ENCODE data around the gene LRRC47.
"Not testable (repeated sequence)": the region's sequence is repeated elsewhere in the genome, so short reads cannot be mapped to it uniquely, and the experiment has no call there.

LRRC47 gene

GRCh38 chr1:3821908-3822307, 25.6 kb upstream of the LRRC47 start:
- no peak for DNase-seq (ENCODE audit: low spot score in 2 of 2)
- H3K4me1 ChIP-seq: no peaks in the 10 kb centered on the region
- no peak overlapping the region for H3K4me3 ChIP-seq
- H3K9me3 ChIP-seq: no peaks in the 10 kb centered on the region
- in situ Hi-C loops (cut with MboI; ENCODE audit: low sequenced_read_pairs): no loop called here
- peaks cover 9% of the 10 kb centered on the region for H3K36me3 ChIP-seq (replicated peaks)
- H3K27me3 ChIP-seq (ENCODE audit: low read depth): no peaks in the 10 kb centered on the region

DNA sequence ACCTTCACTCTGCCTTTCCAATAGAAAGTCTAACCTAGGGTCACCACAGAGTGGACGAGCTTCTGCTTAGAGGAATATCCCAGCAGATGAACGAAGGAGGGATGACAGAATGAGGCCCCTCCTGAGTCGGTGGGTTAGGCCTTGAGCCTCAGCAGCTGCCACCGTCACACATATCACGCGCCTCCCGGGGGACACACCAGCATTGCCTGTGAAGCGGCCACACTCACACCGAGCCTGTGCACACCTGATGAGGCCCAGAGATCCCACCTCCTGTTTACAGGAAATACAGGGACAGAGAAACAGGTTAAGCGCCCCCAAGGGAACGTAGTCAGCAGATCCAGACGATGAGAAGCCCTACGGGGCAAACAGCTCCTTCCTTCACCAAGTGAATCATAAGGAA, 25.1 kb upstream of the LRRC47 start:
- Histone ChIP-seq H3K36me3 (replicated peaks) (peaks cover 8% of the 10 kb centered on the region), H3K9me3 (no peaks in the 10 kb centered on the region), H3K27me3 (ENCODE audit: low read depth) (no peaks in the 10 kb centered on the region), H3K4me1 (no peaks in the 10 kb centered on the region), H3K4me3 (no peak overlapping the region)
- no peak for DNase-seq (ENCODE audit: low spot score in 2 of 2)
- in situ Hi-C loops (cut with MboI; ENCODE audit: low sequenced_read_pairs): no loop called here

DNA sequence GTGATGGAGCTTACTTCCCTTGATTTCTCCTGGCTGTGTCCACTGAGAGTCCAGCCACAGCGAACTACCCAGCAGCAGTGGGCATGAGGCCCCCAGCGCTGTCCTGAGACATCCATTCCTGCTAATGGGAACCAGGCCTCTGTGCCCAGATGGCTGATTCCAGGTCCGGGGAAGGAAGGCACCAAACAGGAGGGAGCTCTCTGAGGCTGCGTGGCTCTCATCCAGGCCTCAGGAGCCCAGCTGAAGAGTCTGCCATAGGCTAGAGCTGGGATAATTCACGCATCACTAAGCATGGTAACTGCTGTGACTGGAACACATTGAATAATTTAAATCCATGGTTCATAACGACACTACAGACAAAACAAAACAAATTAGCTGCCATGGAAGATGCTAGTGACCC, 24.7 kb upstream of the LRRC47 start:
- Histone ChIP-seq H3K36me3 (replicated peaks) (peaks cover 4% of the 10 kb centered on the region), H3K27me3 (ENCODE audit: low read depth) (no peaks in the 10 kb centered on the region), H3K9me3 (no peaks in the 10 kb centered on the region), H3K4me1 (no peaks in the 10 kb centered on the region), H3K4me3 (no peak overlapping the region)
- in situ Hi-C loops (cut with MboI; ENCODE audit: low sequenced_read_pairs): no loop called here
- DNase-seq (ENCODE audit: low spot score in 2 of 2): no peak

DNA sequence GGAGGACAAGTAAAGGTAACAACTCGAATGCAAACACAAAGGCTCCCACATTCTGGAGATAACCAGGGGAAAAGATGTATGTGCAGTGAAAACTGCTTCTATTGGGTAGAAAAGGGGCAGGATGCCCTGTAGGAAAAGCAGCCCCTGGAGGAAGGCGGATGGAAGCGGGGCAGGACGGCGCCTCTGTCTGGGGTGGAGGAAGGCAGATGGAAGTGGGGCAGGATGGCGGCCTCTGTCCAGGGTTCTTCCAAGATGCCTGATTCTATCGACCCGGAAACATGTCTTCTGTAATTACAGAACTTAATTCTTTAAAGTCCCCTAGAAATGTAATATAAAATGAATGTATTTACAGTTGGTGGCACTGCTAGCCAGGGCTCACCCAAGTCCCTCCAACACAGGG, 24.0 kb upstream of the LRRC47 start:
- no peak for DNase-seq (ENCODE audit: low spot score in 2 of 2)
- Histone ChIP-seq H3K4me1 (no peaks in the 10 kb centered on the region), H3K27me3 (ENCODE audit: low read depth) (no peaks in the 10 kb centered on the region), H3K9me3 (no peaks in the 10 kb centered on the region), H3K4me3 (no peak overlapping the region), H3K36me3 (replicated peaks) (peaks cover 4% of the 10 kb centered on the region)
- in situ Hi-C loops (cut with MboI; ENCODE audit: low sequenced_read_pairs): no loop called here

DNA sequence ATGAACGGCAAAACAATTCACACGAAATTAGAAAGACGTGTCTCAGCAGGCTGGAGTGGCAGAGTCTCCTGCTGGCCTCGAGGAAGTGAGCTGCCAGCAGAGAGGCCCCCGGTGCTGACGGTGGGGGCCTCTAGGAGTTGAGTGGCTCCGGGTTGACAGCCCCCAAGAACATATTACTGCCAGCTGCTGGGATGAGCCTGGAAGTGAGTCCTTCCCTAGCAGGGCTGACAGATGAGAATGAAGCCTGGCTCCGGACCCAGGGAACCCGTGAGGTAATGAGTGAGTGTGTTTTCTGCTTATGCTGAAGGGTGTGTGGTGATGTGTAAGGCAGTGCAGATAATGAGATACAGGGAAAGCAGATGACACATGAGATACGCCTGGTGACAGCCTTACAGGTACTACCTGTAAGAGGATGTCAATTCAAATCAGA, 23.5 kb upstream of the LRRC47 start:
- no peaks in the 10 kb centered on the region for H3K4me1 ChIP-seq
- no peaks in the 10 kb centered on the region for H3K9me3 ChIP-seq
- peaks cover 4% of the 10 kb centered on the region for H3K36me3 ChIP-seq (replicated peaks)
- no peaks in the 10 kb centered on the region for H3K27me3 ChIP-seq (ENCODE audit: low read depth)
- H3K4me3 ChIP-seq: no peak overlapping the region
- in situ Hi-C loops (cut with MboI; ENCODE audit: low sequenced_read_pairs): no loop called here
- DNase-seq (ENCODE audit: low spot score in 2 of 2): no peak

DNA sequence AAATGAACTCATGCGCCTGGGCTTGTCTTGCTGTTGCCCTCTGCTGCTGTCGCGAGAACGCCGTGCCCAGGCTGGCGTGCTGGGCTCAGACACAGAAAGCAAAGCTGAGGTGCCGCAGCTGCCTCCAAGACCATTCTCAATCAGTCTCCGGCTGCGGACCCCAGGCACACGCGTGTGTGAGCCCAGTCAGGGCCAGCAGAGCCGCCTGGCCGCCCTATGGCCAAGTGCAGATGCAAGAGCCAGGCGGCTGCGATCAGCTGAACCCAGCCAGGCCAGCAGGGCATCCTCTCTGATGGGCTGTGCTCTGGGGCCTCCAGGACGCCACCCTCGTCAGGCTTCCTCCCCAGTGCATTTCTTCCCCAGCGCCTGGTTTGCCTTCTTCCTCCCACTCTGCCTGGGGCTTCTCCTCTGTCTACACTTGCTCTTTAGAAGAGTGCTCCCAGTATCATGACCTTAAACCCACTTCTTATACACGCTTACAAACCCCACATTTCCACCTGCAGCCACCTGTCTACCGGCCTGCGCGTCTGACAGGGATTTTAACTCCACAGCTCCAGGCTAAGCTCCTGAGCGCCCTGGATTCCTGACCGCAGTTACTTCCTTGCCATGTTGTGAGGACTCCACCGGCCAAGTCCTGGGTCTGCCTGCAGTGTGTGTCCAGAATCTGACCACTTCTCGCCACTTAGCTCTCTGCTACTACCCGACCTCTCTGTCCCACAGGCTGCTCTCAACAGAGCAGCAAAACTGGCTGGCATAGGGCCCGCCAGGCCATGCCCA, 21.7 kb upstream of the LRRC47 start:
- Histone ChIP-seq H3K9me3 (no peaks in the 10 kb centered on the region), H3K27me3 (ENCODE audit: low read depth) (no peaks in the 10 kb centered on the region), H3K36me3 (replicated peaks) (peaks cover 4% of the 10 kb centered on the region), H3K4me3 (no peak overlapping the region), H3K4me1 (no peaks in the 10 kb centered on the region)
- DNase-seq (ENCODE audit: low spot score in 2 of 2): no peak
- in situ Hi-C loops (cut with MboI; ENCODE audit: low sequenced_read_pairs): no loop called here

GRCh38 chr1:3817138-3817740, 20.9 kb upstream of the LRRC47 start:
- in situ Hi-C loops (cut with MboI; ENCODE audit: low sequenced_read_pairs): no loop called here

DNA sequence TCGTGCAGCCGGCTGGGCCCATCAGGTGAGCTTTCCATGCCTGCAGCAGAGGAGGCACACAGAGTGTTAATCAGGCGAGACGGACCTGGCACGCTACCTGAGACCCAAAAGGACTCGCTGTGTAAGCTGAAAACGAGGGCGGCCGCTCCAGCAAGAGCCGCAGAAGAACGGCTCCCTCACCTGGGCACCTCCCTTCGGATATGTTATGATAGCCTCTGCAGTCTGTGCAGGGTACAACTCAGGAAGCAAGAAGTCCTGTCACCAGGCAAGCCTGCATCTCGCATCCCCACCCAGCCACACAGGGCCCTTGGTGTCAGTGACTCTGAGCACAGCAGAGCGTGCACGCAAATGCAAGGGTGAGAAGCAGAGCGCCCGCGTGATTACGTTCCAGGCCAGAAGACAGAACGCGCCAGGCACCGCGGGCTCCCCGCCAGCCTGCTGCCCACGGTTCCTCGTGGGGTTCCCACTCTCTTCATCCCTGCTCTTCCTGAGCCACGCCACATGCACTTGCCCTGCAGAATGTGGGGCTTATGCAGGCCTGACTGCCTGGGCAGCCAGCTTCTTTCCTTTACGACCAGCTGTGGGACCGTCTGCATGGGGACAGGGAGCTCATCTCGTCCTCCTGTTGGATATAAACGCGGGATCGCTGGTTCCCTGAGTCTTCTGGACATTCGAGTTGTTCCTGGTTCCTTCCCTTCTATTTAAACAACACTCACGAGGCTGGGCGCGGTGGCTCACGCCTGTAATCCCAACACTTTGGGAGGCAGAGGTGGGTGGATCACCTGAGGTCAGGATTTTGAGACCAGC, 20.2 kb upstream of the LRRC47 start:
- no peaks in the 10 kb centered on the region for H3K9me3 ChIP-seq
- DNase-seq (ENCODE audit: low spot score in 2 of 2): no peak
- no peaks in the 10 kb centered on the region for H3K27me3 ChIP-seq (ENCODE audit: low read depth)
- no peaks in the 10 kb centered on the region for H3K4me1 ChIP-seq
- no peak overlapping the region for H3K4me3 ChIP-seq
- H3K36me3 ChIP-seq (replicated peaks): peaks cover 4% of the 10 kb centered on the region
- in situ Hi-C loops (cut with MboI; ENCODE audit: low sequenced_read_pairs): no loop called here

More at GRCh38 chr1:3817138-3817740, 20.9 kb upstream of the LRRC47 start:
- Histone ChIP-seq H3K36me3 (replicated peaks) (peaks cover 4% of the 10 kb centered on the region), H3K4me1 (no peaks in the 10 kb centered on the region), H3K27me3 (ENCODE audit: low read depth) (no peaks in the 10 kb centered on the region), H3K4me3 (no peak overlapping the region), H3K9me3 (no peaks in the 10 kb centered on the region)
- DNase-seq (ENCODE audit: low spot score in 2 of 2): no peak

DNA sequence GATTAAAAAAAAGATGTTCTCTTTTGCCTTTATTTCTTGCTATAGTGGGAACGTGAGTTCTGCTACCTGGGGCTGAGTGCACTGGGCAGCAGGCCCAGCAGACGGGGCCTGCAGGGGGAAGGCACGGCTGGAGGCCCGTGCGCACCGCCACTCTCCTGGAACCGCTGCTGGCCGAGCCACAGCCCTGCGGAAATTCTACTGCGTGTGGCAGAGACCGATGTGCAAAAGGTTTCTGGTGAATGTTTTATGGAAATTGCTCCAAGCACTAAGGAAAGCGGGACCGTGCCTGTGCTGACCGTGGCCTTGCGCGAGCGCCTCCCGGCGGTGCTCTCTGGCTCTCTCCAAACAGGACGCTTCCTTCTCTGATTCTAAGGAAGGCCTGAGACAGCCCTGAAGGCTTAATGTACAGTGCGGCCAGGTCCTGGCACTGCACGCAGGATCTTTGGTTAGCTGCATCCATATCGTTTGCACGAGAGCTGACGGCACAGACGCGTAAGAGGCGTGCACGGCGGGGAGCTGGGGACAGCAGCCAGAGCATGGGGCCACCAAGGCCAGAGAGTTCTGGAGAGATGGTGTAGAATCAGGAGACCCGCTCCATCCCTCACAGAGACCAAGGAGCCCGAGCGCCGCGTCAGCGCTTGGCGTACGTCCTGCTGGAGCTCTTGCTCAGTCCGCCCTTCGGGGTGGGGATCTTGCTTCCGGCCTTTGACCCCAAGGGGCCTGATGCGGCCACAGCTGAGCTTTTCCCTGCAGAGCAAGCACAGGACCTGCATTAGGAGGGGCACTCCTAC, 18.7 kb upstream of the LRRC47 start:
- no peak overlapping the region for H3K4me3 ChIP-seq
- no peak for DNase-seq (ENCODE audit: low spot score in 2 of 2)
- in situ Hi-C loops (cut with MboI; ENCODE audit: low sequenced_read_pairs): no loop called here
- no peaks in the 10 kb centered on the region for H3K9me3 ChIP-seq
- H3K27me3 ChIP-seq (ENCODE audit: low read depth): no peaks in the 10 kb centered on the region
- H3K4me1 ChIP-seq: no peaks in the 10 kb centered on the region
- no peaks in the 10 kb centered on the region; the same call in 1 of the 2 replicates for H3K36me3 ChIP-seq (replicated peaks)

DNA sequence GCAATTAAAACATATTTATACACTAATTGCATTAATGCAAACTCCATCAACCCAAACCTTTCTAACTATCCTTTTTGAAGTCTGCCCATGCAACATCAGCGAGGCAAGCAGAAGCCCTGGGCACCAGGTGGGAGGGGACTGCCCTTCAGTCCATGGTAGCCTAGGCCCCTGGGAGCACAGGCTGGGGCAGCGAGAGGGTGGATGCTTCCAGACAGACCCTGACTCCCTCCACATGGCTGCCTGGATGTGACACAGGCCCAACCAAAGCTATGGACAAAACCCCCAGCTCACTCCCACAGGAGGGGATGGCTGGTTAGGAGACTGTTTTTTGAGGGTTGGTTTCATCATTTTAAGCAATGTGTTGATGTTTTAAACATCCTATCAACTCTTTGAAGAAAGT, 17.8 kb upstream of the LRRC47 start:
- Histone ChIP-seq H3K9me3 (no peaks in the 10 kb centered on the region), H3K4me1 (no peaks in the 10 kb centered on the region), H3K36me3 (replicated peaks) (no peaks in the 10 kb centered on the region; the same call in 1 of the 2 replicates), H3K4me3 (no peak overlapping the region), H3K27me3 (ENCODE audit: low read depth) (no peaks in the 10 kb centered on the region)
- DNase-seq (ENCODE audit: low spot score in 2 of 2): no peak
- in situ Hi-C loops (cut with MboI; ENCODE audit: low sequenced_read_pairs): no loop called here

DNA sequence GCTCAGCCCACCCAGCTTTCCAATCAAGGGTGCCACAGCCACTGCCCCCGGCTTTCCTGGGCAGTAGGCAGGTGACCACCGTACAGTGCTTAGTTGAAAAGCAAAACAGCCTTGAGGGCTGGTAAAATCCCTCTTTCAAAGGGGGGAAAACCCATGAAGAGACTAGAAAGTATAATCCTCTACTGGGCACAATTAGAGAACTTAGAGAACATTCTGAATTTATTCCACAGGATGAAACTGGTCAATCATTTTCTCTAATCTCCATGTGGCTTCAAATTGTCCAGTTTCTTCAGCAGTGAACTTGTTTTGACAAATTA, 15.3 kb upstream of the LRRC47 start:
- in situ Hi-C loops (cut with MboI; ENCODE audit: low sequenced_read_pairs): no loop called here
- Histone ChIP-seq H3K4me1 (no peaks in the 10 kb centered on the region), H3K27me3 (ENCODE audit: low read depth) (no peaks in the 10 kb centered on the region), H3K9me3 (peaks cover 9% of the 10 kb centered on the region), H3K4me3 (no peak overlapping the region), H3K36me3 (replicated peaks) (no peaks in the 10 kb centered on the region; the same call in 1 of the 2 replicates)
- DNase-seq (ENCODE audit: low spot score in 2 of 2): no peak

DNA sequence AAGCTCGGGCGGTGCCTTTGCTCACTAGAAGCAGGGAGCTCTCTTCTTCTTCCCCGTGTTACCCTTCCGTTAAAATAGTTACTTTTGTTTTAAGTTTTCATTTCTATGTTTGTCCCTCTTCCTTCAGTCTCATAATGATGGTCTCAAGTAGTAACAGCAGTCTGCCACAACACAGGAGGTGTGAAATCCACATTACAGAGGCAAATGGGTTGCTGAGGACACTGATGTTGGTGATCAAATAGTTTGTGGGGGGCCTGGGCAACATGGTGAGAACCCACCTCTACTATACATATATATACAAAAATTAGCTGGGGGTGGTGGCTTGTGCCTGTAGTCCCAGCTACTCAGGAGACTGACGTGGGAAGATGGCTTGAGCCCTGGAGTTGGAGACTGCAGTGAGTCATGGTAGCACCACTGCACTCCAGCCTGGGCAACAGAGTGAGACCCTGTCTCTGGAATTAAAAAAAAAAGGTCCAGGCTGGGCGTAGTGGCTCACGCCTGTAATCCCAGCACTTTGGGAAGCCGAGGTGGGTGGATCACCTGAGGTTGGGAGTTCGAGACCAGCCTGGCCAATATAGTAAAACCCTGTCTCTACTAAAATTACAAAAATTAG, 14.0 kb upstream of the LRRC47 start:
- H3K4me3 ChIP-seq; H3K27me3 ChIP-seq (ENCODE audit: low read depth); H3K9me3 ChIP-seq; H3K36me3 ChIP-seq (replicated peaks); DNase-seq (ENCODE audit: low spot score in 2 of 2); H3K4me1 ChIP-seq; in situ Hi-C loops (cut with MboI; ENCODE audit: low sequenced_read_pairs): not testable (repeated sequence)

- in situ Hi-C loops (cut with MboI; ENCODE audit: low sequenced_read_pairs): no loop called here
- H3K36me3 ChIP-seq (replicated peaks): no peaks in the 10 kb centered on the region
- no peaks in the 10 kb centered on the region for H3K4me1 ChIP-seq
- no peak for DNase-seq (ENCODE audit: low spot score in 2 of 2)
- no peaks in the 10 kb centered on the region for H3K27me3 ChIP-seq (ENCODE audit: low read depth)
- peaks cover 9% of the 10 kb centered on the region for H3K9me3 ChIP-seq
- H3K4me3 ChIP-seq: no peak overlapping the region
Observed at GRCh38 chr1:3809680-3810079, 13.4 kb upstream of the LRRC47 start.
